Measurements from ENCODE around the gene RAD9A.

The RAD9A gene

DNA sequence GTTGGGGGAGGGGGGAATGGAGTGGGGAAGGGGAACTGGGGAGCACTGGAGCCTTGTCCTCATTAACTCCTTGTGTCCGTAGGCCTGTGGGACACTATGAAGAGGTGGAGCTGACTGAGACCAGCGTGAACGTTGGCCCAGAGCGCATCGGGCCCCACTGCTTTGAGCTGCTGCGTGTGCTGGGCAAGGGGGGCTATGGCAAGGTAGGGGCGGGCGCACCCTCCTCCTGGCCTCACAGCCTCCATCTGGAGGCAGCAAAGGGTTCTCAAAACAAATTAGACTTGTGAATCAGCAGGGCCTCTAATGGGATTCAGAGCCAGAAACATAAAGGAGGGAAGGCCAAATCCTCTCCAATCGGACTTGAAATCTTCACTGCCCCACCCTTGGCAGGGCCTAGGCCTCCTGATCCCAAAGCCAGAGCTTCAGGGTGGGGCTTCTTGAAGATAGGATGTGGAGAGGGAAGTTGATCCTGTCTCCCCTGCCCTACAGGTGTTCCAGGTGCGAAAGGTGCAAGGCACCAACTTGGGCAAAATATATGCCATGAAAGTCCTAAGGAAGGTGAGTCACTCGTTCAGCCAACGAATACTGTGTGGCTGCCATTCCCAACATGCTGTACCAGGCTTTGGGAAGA lies 37.4 kb downstream of the RAD9A start:
- no peak for DNase-seq

DNA sequence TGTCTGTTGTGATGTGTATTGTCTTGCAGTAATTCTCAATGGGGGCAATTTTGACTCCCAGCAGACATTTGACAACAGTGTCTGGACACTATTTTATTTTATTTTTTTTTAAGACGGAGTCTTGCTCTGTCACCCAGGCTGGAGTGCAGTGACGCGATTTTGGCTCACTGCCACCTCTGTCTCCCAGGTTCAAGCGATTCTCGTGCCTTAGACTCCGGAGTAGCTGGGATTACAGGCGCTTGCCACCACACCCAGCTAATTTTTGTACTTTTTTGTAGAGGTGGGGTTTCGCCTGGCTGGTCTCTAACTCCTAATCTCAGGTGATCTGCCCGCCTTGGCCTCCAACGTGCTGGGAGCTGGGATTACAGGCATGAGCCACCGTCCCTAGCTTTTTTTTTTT lies 37.9 kb downstream of the RAD9A start:
- no peak for DNase-seq

DNA sequence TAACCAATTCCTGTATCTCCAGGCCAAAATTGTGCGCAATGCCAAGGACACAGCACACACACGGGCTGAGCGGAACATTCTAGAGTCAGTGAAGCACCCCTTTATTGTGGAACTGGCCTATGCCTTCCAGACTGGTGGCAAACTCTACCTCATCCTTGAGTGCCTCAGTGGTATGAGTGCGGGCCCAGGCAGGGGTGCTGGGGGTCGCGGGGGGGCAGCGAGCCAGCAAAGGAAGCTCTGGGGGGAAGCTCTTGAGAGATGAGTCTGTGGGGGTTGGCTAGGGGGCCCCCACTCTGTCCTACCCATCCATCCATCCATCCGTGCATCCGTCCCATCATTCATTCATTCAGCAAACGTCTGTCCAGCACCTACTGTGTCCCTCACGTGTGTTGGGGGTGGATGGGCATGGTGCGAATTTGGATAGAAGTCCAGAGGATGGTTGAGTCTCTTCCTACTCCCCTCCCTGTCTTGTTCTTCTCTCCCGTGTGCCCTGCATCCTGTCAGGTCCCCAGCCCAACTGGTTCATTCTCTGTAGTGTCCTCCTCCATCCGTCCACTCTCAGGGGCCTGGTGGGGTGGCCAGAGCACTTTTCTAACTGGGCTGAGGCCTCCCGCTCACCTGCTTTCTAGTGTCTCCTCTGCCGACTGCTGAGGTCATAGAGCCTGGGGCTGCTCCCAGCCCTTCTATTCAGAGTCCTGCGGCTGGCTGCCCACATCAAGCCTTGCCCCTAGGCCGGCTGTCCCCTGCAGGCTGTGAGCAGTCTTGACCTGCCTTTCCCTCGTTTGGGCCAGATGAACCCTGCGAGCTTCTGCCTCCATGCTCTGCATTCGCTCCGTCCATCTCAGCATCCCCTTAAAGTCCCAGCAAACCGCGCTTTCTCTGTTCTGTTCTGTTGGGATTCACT lies 39.8 kb downstream of the RAD9A start:
- DNase-seq: no peak

DNA sequence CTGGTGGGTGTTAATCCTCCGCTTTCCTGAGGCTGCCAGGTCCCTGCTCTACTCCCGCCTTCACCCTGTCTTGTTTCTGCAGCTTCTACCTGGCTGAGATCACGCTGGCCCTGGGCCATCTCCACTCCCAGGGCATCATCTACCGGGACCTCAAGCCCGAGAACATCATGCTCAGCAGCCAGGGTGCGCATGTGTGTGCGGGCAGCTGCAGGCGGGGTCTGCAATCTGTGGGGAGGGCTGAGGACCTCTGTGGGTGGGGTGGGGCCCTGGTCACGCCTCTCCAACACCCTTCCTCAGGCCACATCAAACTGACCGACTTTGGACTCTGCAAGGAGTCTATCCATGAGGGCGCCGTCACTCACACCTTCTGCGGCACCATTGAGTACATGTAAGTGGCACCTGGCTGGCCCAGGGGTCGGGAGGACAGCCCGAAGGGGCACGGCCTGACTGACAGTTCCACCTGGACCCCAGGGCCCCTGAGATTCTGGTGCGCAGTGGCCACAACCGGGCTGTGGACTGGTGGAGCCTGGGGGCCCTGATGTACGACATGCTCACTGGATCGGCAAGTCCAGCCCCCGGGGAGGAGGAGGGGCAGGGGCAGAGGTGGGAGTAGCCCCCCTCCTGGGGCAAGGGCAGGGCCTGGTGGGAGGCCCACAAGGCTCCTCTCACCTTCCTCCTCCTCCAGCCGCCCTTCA lies 41.0 kb downstream of the RAD9A start:
- no peak for DNase-seq

DNA sequence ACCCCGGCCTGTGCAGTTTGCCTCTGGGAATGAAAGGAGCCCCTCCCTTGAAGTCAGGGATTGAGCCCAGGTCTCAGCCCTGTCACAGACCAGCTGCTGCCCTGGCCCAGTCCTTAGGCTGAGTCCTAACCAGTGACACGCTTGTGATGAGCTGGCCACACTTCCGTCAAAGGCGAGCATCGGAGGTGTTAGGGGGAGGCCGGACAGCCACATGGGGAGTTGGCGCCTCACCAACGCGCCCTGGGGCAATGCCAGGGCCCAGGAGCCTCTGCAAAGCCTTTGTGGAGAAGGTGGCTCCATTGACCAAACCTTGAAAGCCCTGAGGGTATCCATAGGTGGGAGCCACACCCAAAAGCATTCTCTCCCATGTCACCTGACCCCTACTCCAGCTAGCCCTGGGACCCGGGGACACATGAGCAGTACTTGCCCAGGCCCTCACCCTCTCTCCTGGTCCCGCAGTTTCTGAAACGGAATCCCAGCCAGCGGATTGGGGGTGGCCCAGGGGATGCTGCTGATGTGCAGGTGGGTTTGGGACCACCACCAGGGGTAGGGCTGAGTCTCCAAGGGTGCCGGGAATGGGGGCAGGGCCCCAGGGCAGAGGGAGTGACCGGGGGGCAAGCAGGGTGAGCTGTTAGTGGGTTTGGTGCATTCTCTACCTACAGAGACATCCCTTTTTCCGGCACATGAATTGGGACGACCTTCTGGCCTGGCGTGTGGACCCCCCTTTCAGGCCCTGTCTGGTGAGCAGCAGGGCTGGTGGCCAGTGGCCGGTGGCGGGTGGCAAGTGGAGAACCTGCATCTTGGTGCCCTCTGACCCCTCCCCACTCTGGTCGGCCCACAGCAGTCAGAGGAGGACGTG lies 42.0 kb downstream of the RAD9A start:
- DNase-seq: no peak

DNA sequence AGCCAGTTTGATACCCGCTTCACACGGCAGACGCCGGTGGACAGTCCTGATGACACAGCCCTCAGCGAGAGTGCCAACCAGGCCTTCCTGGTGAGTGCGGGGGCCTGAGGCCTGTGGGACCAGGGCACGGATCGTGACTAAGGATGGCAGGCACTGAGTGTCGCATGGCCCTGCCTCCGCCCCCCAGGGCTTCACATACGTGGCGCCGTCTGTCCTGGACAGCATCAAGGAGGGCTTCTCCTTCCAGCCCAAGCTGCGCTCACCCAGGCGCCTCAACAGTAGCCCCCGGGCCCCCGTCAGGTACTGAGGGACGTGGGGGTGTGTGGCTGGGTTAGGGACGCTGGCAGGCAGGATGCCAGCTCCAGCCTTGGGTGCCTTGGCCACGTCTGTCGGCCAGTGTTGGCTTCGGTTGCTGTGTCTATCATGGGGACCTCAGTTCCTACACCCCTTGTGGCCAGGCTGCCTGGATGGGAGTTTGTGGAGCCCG lies 42.7 kb downstream of the RAD9A start:
- DNase-seq: no peak

DNA sequence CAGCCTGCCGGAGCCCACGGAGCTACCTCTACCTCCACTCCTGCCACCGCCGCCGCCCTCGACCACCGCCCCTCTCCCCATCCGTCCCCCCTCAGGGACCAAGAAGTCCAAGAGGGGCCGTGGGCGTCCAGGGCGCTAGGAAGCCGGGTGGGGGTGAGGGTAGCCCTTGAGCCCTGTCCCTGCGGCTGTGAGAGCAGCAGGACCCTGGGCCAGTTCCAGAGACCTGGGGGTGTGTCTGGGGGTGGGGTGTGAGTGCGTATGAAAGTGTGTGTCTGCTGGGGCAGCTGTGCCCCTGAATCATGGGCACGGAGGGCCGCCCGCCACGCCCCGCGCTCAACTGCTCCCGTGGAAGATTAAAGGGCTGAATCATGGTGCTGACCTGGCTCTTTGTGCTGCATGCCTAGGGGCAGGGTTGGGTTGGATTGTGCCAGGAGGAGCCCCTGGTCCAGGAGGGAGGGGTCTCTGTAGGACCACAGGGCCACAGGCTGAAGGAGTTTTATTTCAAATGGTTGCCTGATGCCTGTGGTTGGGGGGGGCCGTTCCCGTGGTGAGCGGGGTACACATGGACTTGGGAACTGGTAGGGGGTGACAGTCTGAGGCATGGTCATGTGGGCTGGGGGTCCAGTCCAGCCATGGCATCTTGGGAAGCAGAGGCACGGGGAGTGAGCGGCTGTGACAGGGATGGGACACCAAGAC lies 43.4 kb downstream of the RAD9A start:
- DNase-seq: no peak

DNA sequence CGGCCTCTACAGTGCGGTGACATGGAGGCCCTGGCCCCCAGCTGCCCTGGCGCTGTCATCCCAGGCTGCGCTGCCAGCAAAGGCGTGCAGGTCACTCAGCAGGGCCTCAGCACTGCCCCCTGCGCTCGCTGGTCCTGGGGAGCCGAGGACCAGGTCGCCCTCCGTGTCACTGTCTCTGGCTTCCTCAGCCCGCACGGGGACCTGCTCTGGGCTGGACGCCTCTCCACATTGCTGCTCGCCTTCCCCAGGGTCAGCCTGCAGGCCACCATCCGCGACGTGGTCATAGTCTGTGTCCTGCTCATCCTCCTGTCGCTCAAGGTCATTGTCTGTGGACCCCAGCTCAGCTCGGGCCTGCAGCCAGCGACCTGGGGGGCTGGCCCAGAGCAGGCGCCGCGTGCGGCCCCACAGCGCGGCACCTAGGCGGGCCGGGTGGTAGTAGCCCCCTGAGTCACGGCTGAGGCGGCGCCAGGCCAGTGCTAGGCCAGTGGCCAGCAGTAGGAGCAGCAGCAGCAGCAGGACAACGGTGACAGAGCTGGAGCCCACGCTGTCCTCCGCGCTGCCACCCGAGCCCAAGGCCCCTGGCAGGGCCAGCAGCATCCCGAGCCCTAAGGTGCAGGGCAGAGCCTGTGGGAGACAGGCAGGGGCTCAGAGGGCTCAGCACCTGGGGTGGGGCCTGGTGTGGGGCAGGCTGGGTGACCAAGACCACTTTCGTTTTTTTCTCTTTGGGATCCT lies 44.1 kb downstream of the RAD9A start:
- no peak for DNase-seq

DNA sequence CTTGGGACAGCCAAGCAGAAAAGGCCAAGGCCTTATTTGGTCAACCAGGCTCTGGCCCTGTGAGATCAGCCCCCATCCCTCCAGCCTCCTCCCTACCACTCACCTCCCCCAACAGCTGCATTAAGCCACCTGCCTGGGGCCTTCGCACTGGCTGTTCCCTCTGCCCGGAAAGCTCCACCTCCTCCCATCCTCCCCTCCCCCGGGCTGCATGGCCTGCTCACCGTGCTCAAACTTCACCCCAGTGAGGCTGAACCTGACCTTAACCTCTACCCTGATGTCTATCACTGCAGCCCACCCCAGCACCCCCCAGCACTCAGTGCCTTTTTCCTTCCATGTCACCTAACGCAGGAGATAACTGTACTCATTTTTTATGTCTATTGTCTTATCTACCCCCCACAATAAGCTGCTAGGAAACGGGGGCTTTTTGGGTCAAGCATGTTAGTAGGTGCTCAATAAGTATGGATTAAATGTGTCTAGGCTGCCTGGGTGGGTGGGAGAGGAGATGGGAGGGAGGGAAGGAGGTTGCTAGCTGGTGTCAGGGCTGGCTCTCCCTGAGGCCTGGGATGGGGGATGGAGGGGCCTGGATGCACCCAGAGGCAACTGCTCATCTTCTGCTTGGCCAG lies 44.8 kb downstream of the RAD9A start:
- DNase-seq: no peak

DNA sequence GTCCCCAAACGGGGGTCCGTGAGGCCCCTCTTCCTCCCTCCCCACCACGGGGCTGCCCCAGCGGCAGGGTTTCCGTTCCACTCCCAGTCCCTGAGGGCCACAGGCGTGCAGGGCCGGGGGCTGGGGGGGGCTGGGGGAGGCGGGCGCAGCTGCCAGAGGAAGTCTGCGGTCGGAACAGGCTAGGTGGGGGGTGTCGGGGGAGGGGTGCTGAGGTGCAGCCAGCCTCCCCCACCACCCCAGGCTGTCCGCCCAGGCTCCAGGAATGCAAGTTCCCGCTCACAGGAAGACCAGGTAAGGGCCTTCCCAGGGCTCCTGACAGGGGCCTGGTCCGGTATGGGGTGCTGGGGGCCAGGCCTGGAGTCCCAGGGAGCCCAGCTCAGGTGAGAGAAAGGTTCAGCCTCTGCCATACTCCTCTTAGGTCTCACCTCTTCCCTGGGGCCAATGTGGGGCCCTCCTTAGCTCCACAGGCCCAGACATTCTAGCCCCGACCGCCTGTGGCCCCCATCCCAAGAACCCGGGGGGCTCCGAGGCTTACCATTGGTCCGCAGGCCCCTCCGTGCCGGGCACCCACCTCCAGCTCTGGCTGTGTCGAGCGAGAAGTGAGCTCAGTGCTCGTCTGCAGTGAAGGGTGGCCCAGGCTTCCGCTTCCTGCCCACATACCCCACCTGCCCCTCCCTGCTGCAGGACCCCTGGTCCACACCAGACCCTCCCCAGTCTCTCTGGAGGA lies 45.5 kb downstream of the RAD9A start, which contains the start of gene PTPRCAP:
PTPRCAP (minus strand) TSS at position 601 of the 727 bp plus-strand sequence; CDS start at position 538, 63 bp downstream.
- DNase-seq: no peak

DNA sequence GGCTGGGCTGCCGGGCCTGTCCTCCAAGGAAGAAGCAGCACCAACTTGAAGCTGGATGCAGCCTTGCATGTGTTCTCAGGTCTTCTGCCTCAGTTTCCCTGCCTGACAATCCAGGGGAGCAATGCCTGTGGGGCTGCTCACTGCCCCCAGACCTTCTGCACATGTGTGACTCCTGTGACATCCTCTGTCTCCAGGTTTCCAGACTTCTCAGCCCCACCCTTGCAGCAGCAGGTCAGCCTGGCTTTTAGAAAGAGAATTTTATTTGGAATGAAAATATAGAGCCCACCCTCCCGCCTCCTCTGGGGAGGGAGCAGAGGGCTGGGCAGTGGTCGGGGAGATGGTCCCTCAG lies 46.0 kb downstream of the RAD9A start:
- DNase-seq: no peak

DNA sequence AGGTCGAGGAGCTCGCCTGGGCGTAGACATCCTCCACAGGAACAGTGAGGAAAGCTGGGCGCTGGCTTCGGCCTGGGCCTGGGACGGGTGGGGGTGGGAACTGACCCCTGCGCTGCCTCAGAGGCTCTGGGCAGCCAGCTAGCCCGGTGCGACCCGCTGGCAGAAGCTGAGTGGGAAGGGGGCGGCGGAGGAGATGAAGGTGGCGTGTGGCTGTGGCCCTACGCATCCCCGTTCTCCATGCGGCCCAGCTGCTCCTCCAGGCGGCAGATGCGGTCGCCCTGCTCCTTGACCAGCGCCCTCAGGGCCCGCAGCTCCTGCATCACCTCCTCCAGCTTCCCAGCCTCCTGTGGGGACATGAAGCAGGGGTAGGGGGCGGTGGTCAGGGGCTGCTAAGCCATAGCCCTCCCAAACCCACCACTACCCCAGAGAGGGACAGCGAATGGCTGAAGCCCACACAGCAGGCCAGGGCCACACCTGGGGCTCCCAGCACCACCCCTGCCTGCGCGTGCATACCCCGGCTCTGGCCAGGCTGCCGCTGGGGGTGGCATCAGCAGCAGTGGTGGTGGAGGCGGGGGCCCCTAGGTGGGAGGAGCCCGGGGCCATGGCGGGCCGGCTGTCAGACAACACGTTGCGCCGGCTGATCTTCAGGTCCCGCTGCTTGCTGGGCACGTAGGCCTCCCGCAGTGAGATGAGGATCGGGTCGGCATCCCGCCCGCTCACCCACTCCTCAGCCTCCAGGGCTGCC lies 46.5 kb downstream of the RAD9A start:
- DNase-seq: no peak

DNA sequence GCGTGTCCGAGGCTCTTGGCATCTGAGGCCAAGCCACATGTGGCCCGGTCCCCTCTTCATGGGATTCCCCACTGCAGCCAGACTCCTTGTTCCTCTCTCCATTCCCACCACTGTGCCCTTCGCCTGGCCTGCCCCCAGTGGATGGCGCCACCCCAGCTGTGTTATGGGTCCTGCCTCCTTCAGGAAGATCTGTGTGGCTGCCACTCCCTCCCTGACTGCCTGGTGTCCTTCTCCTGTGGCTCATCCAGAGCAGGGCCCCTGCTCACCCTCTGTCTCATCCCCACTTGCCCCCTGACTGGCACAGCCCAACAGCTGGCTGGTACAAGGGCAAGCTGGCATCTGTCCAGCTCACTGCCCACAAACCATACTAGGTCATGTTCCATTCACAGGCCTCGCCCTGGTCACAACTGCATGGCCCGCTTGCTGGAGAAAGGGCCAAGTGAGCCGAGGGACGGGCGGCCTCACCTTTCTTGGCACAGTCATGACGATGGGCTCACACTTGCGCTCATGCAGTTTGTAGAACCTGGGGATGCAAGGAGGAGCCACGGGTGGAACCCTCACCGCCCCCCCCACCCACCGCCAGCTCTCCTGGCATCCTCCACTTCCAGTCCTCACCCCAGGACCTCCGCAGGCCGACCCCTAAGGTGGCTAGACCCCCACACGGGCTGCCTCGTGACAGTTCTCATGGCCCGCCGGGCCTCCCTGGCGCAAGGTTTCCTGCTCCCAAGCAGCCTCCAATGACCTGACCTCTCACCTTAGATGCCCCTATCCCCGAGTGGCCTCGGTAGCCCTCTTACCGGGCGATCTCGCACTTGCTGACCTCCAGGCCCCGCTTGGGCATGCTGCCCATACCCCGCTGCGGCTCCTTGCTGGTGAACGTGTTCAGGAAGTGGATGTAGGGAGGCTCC lies 47.8 kb downstream of the RAD9A start:
- DNase-seq: peak; percentile 97

DNA sequence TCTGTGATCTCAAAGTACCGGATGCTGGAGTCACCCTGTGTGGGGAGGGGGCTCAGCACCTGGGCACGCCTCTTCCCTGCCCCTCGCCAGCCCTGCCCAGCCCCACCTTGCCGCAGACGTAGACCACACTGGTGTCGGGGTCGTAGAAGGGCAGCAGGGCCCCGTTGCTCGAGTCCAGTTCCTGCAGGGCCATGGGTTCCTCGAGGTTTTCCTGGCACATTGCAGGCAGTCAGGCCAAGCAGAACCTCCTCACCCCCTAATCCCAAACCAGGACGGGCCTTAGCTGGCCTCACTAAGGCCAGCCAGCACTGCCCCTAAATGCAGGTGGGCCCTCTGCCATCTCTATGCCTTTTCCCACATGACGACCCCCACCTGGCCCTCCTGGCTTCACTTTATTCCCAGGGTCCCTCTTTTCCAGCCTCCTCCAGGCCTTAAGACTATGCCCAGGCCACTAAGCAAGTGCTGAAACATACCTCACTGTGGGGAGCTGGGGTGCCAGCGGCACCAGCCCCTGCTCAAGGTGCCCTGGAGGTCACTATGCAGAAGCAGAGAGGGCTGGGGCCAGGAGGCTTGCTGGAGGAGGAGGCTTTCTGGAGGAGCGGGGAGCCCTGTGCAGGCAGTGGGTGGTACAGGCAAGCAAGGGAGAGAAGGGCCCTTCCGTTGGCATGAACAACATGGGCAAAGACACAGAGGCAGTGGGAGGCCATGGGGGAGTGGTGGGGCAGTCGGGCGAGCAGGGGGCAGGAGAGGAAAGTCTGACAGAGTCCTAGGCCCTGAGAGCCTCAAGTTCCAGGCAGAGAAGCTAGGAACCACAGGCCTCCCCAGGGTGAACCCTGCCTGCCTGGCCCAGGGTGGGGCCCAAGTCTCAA lies 48.7 kb downstream of the RAD9A start:
- no peak for DNase-seq

DNA sequence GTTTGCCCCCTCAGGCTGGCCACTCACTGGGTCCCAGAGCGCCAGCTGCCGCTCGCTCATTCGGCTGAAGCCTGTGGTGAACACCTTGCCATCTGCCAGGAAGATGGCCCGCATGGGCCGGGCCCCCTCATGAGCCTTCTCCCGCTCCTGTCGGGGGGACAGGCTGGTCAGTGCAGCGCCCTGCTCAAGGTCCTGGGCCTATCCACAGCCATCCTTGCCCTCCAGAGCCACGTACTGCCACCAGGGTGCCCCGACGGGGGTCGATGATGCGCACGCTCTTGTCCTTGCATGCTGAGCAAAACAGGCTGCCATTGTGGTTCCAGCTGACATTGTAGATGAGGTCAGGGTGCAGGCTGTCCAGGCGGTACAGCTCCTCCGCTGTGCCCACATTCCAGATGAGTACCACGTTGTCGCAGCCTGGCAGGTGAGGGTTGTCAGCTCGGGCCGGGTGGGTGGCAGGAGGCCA lies 49.3 kb downstream of the RAD9A start:
- DNase-seq: no peak

DNA sequence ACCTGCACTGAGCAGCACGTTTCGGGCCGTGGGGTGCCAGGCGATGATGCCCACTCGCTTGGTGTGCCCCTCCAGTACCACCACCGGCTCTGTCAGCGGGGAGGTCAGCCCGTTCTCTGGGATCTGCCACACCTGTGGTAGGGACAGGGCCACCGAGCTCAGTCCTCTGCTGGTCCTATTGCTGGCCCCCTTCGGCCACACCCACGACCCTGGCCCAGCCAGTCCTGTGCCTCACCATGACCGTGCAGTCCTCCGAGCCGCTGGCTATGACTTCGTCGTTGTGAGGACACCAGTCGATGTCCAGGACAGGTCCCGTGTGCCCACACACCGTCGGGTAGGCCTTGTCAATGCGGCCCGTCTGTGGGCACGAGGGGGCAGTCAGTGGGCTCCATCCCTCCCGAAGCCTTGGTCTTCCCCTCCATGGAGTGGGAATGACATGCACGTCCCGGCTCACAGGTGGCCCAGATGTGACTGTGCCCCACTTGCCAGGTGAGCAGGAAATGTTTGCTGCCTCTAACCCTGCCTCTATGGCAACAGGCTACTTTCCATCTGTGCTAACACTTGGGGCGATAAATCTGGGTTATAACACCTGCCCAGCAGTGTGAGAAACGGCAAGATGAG lies 50.1 kb downstream of the RAD9A start:
- no peak for DNase-seq

Measured in 8988T (cell line).